ENCODE data around the gene PLAAT5. TPM values are rescaled to one million over a fixed set of nuclear protein-coding genes. Genes with fewer than 3 reads are reported as not detected.

PLAAT5 gene
- total and polyA plus RNA-seq, 2 of the 4 experiments (the other 2 are of a cell fraction), result not detected

DNA sequence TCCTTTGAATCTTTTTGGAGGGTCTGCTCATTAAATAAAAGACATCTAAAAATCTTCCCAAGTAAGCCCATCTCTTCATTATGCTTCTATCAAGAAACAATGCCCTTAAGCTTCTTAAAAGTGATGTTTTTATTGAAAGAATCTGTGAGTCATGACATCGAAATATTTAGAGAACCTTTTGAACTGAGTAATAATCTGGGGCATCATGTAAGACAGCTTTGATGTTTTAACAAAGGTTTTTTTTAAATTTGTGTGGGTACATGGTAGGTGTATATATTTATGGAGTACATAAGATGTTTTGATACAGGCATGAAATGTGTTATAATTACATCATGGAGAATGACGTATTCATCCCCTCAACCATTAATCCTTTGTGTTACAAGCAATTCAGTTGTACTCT lies 46.8 kb downstream of the PLAAT5 start:
- in situ Hi-C loops (cut with MboI; ENCODE audit: low sequenced_read_pairs), result no loop called here
- H2BK15ac ChIP-seq (ENCODE audit: low read depth, low read length), result no peak overlapping the region
- ATAC-seq (ENCODE audit: low read depth), result no peak
- no peak overlapping the region for H2AK5ac ChIP-seq (ENCODE audit: low read depth, low read length)
- no peaks in the 10 kb centered on the region for H3K79me1 ChIP-seq (ENCODE audit: low read depth in 1 of 2, low read length in 2 of 2)
- dilution Hi-C loops (cut with HindIII; ENCODE audit: low sequenced_read_pairs, unreplicated experiment), result no loop called here
- ChIA-PET CTCF (interaction anchor here (0.7 kb wide), 1 partner anchor 13 kb away, joined by 3 read pairs; no protein-coding TSS in a partner anchor), POLR2A (ENCODE audit: unreplicated experiment) (no interaction called here)
- WGBS, 2 experiments (ENCODE audit: extremely low coverage in 2 of 2, insufficient read length in 1 of 2), result no CpG with 5 or more reads among the region's 2 CpGs
- H3K9me1 ChIP-seq (ENCODE audit: insufficient read depth, low read length), result peaks cover 2% of the 10 kb centered on the region; the same call in 1 of the 2 replicates
- TF ChIP-seq CHD1 (IDR thresholded peaks at IDR 0.05; ENCODE audit: low read depth, low read length) (no peak), POLR2A (IDR thresholded peaks at IDR 0.05; ENCODE audit: low read depth, low read length) (no peak)
- no peaks in the 10 kb centered on the region for H3K4me1 ChIP-seq (ENCODE audit: control insufficient read depth, insufficient read depth, low read length)
- H4K5ac ChIP-seq (ENCODE audit: low read depth, low read length), result no peak overlapping the region
- H3K4ac ChIP-seq (ENCODE audit: low read depth, low read length), result no peak overlapping the region
- BruUV-seq (replicated peaks), result no TSS peak
- H4K91ac ChIP-seq (ENCODE audit: insufficient read depth, low read depth, low read length), result no peak overlapping the region
- no peak overlapping the region for H3K27ac ChIP-seq (ENCODE audit: insufficient read depth, low read length)
- no peak for DNase-seq
- H3K36me3 ChIP-seq (ENCODE audit: control insufficient read depth, insufficient read depth, low read length), result no peaks in the 10 kb centered on the region
- no peak overlapping the region for H2BK20ac ChIP-seq (ENCODE audit: low read depth, low read length)
- intact Hi-C loops (cut with micrococcal nuclease), result no loop called here
- H3K27me3 ChIP-seq (ENCODE audit: control insufficient read depth, insufficient read depth, low read length), result no peaks in the 10 kb centered on the region
- no peaks in the 10 kb centered on the region for H4K20me1 ChIP-seq (ENCODE audit: insufficient read depth, low read length)
- no peak overlapping the region for H3K18ac ChIP-seq (ENCODE audit: low read depth, low read length)
- H3K9me3 ChIP-seq (ENCODE audit: control insufficient read depth, insufficient read depth, low read length), result no peaks in the 10 kb centered on the region
- H2AFZ ChIP-seq (replicated peaks; ENCODE audit: low read length, poor library complexity), result no peak overlapping the region
- H3K23ac ChIP-seq (ENCODE audit: low read depth, low read length), result no peak overlapping the region
- H2BK120ac ChIP-seq (ENCODE audit: low read depth, low read length), result no peak overlapping the region
- H3K4me2 ChIP-seq (ENCODE audit: low read depth, low read length), result no peak overlapping the region
- H3K9ac ChIP-seq (ENCODE audit: low read depth, low read length), result no peak overlapping the region
- no peak overlapping the region for H2BK5ac ChIP-seq (ENCODE audit: low read depth, low read length, poor library complexity, severe bottlenecking)
- H3K4me3 ChIP-seq (ENCODE audit: insufficient read depth, low read depth, low read length), result no peak overlapping the region
- no peak overlapping the region for H3K56ac ChIP-seq (ENCODE audit: extremely low read depth, insufficient read depth, low read length)
- no peak overlapping the region for H4K8ac ChIP-seq (ENCODE audit: low read depth in 2 of 2, low read length in 2 of 2)
- no peak overlapping the region for H2AK9ac ChIP-seq (replicated peaks; ENCODE audit: low read depth, low read length, poor library complexity)
- no peak overlapping the region for H3K14ac ChIP-seq (replicated peaks; ENCODE audit: low read depth, low read length)
